Measurements from ENCODE around the gene TRAPPC12.
"Not testable (repeated sequence)": the region's sequence is repeated elsewhere in the genome, so short reads cannot be mapped to it uniquely, and the experiment has no call there.

Gene TRAPPC12

GRCh38 chr2:3488855-3489763 lies 109.6 kb downstream of the TRAPPC12 start:
- DNase-seq = no peak

GRCh38 chr2:3489764-3490115 lies 110.2 kb downstream of the TRAPPC12 start:
- DNase-seq = no peak

GRCh38 chr2:3490191-3491170 lies 111.0 kb downstream of the TRAPPC12 start:
- DNase-seq = no peak

GRCh38 chr2:3491306-3491705 lies 111.8 kb downstream of the TRAPPC12 start:
- DNase-seq = no peak

- DNase-seq = no peak
Observed at GRCh38 chr2:3491716-3492474, 112.4 kb downstream of the TRAPPC12 start.

- not testable (repeated sequence) for DNase-seq
Observed at GRCh38 chr2:3492475-3492787, 112.9 kb downstream of the TRAPPC12 start.

- no peak for DNase-seq
Observed at GRCh38 chr2:3492951-3493614, 113.6 kb downstream of the TRAPPC12 start.

GRCh38 chr2:3493615-3494007 lies 114.1 kb downstream of the TRAPPC12 start:
- no peak for DNase-seq

- no peak for DNase-seq
Observed at GRCh38 chr2:3494984-3495666, 115.6 kb downstream of the TRAPPC12 start.

GRCh38 chr2:3496708-3497080 lies 117.2 kb downstream of the TRAPPC12 start:
- DNase-seq = not testable (repeated sequence)

GRCh38 chr2:3498783-3499394 lies 119.4 kb downstream of the TRAPPC12 start:
- no peak for DNase-seq

GRCh38 chr2:3500326-3500899 lies 120.9 kb downstream of the TRAPPC12 start:
- no peak for DNase-seq

GRCh38 chr2:3503046-3503445 lies 123.6 kb downstream of the TRAPPC12 start:
- DNase-seq = no peak

GRCh38 chr2:3503483-3503882 lies 124.0 kb downstream of the TRAPPC12 start:
- DNase-seq = no peak

GRCh38 chr2:3504741-3505140 lies 125.2 kb downstream of the TRAPPC12 start:
- DNase-seq = no peak

- DNase-seq = no peak
Observed at GRCh38 chr2:3505771-3506170, 126.3 kb downstream of the TRAPPC12 start.

GRCh38 chr2:3512086-3512485 lies 132.6 kb downstream of the TRAPPC12 start:
- DNase-seq = no peak

- DNase-seq = no peak
Observed at GRCh38 chr2:3513026-3513810, 133.7 kb downstream of the TRAPPC12 start.

- DNase-seq = not testable (repeated sequence)
Observed at GRCh38 chr2:3515438-3515837, 135.9 kb downstream of the TRAPPC12 start.

- no peak for DNase-seq
Observed at GRCh38 chr2:3516831-3517230, 137.3 kb downstream of the TRAPPC12 start.

Data from CD4-positive, alpha-beta T cell treated with Interleukin-21 for 1 hour (primary cell).